Measurements from ENCODE around the gene SMG6. TPM values are rescaled to one million over a fixed set of nuclear protein-coding genes. Genes with fewer than 3 reads are reported as not detected.
A peak's percentile ranks its signal among the peaks of the same experiment; 100 is the strongest.

The SMG6 gene
- total and polyA plus RNA-seq, 2 of the 13 experiments (the other 11 are each of a cell fraction or from before 2014, with no cell fraction given): 4.6 to 14.6 TPM

GRCh38 chr17:2337544-2338314 lies 34.1 kb upstream of the SMG6 start (continued):
- TF ChIP-seq, protein P1, sequence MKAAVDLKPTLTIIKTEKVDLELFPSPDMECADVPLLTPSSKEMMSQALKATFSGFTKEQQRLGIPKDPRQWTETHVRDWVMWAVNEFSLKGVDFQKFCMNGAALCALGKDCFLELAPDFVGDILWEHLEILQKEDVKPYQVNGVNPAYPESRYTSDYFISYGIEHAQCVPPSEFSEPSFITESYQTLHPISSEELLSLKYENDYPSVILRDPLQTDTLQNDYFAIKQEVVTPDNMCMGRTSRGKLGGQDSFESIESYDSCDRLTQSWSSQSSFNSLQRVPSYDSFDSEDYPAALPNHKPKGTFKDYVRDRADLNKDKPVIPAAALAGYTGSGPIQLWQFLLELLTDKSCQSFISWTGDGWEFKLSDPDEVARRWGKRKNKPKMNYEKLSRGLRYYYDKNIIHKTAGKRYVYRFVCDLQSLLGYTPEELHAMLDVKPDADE (CRISPR knock-in tag; IDR thresholded peaks at IDR 0.05): no peak
- TF ChIP-seq ZNF414 (CRISPR knock-in tag; IDR thresholded peaks at IDR 0.05) (no peak), POLR2AphosphoS2 (IDR thresholded peaks at IDR 0.05; ENCODE audit: low read depth, low read length) (no peak), HNF4A (CRISPR knock-in tag; IDR thresholded peaks at IDR 0.05) (no peak), KDM1A (CRISPR knock-in tag; IDR thresholded peaks at IDR 0.05) (no peak), FOXP4 (CRISPR knock-in tag; IDR thresholded peaks at IDR 0.05) (no peak), RXRA (CRISPR knock-in tag; IDR thresholded peaks at IDR 0.05) (peak; percentile 43; the same call in 1 of the 2 replicates), GABPB1 (CRISPR knock-in tag; IDR thresholded peaks at IDR 0.05) (peak; percentile 50), IKZF4 (CRISPR knock-in tag; IDR thresholded peaks at IDR 0.05; ENCODE audit: borderline replicate concordance, low read depth, not compliant biosample characterization) (peak; percentile 67), HIVEP1 (CRISPR knock-in tag; IDR thresholded peaks at IDR 0.05) (no peak), TFDP1 (CRISPR knock-in tag; IDR thresholded peaks at IDR 0.05; ENCODE audit: borderline replicate concordance) (peak; percentile 30; the same call in 1 of the 2 replicates), EEA1 (CRISPR knock-in tag; IDR thresholded peaks at IDR 0.05; ENCODE audit: borderline replicate concordance) (no peak)
- TF ChIP-seq, protein P2, sequence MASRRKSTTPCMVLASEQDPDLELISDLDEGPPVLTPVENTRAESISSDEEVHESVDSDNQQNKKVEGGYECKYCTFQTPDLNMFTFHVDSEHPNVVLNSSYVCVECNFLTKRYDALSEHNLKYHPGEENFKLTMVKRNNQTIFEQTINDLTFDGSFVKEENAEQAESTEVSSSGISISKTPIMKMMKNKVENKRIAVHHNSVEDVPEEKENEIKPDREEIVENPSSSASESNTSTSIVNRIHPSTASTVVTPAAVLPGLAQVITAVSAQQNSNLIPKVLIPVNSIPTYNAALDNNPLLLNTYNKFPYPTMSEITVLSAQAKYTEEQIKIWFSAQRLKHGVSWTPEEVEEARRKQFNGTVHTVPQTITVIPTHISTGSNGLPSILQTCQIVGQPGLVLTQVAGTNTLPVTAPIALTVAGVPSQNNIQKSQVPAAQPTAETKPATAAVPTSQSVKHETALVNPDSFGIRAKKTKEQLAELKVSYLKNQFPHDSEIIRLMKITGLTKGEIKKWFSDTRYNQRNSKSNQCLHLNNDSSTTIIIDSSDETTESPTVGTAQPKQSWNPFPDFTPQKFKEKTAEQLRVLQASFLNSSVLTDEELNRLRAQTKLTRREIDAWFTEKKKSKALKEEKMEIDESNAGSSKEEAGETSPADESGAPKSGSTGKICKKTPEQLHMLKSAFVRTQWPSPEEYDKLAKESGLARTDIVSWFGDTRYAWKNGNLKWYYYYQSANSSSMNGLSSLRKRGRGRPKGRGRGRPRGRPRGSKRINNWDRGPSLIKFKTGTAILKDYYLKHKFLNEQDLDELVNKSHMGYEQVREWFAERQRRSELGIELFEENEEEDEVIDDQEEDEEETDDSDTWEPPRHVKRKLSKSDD (CRISPR knock-in tag; IDR thresholded peaks at IDR 0.05; ENCODE audit: low read depth): no peak

Data from HepG2 (cell line).